D721Med (cell line): Measurements from ENCODE around the gene TMEM271.

Experiments
- DNase-seq: peaks from one replicate; pipeline ENCODE4 v3.0.0; 2011; ENCODE audit warnings: low spot score; ENCODE audit not compliant: insufficient read length
- FAIRE-seq: peaks from 2 replicates; lab custom pipeline; 2011; peaks lifted over from hg19 to GRCh38; lab: Jason Lieb, UNC
- TF ChIP-seq, protein P1 (sequence below): IDR thresholded peaks from 2 replicates; pipeline ENCODE4 v1.5.1; 2012; ENCODE audit warnings: mild to moderate bottlenecking, control low read depth; ENCODE audit not compliant: insufficient read depth; ENCODE audit errors: missing control alignments

Gene TMEM271

DNA sequence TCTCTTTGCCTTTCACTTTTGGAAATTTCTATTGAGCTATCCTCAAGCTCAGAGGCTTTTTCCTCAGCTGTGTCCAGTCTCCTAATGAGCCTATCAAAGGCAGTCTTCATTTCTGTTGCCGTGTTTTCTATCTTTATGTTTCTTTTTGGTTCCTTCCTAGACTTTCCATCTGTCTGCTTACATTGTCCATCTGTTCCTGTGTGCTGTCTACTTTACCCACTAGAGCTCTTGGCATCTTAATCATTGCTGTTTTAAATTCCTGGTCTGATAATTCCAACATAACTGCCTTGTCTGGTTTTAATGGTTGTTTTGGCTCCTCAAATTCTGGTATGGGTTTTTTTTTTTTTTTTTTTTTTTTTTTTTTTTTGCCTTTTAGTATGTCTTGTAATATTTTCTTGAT, 40.0 kb upstream of the TMEM271 start:
- FAIRE-seq (no peak), DNase-seq (no peak)
- TF ChIP-seq, protein P1, sequence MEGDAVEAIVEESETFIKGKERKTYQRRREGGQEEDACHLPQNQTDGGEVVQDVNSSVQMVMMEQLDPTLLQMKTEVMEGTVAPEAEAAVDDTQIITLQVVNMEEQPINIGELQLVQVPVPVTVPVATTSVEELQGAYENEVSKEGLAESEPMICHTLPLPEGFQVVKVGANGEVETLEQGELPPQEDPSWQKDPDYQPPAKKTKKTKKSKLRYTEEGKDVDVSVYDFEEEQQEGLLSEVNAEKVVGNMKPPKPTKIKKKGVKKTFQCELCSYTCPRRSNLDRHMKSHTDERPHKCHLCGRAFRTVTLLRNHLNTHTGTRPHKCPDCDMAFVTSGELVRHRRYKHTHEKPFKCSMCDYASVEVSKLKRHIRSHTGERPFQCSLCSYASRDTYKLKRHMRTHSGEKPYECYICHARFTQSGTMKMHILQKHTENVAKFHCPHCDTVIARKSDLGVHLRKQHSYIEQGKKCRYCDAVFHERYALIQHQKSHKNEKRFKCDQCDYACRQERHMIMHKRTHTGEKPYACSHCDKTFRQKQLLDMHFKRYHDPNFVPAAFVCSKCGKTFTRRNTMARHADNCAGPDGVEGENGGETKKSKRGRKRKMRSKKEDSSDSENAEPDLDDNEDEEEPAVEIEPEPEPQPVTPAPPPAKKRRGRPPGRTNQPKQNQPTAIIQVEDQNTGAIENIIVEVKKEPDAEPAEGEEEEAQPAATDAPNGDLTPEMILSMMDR: no peak

DNA sequence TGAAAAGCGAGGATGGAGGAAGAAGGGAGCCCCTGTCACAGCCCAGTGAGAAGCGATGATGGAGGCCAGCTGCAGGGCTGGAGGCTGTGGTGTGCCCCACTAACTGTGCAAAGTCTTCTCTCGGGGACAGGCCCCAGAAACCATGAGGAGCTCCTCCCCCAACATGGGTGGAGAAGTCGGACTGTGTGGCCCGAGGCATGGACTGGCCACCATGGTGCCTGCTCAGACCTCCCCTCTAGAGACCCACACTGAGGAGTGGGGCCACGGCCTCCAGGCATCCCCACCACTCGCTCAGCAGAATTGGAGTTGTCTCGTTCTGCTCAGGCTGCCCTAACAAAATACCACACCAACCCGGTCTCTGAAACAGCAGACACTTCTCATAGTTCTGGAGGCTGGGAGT, 37.0 kb upstream of the TMEM271 start:
- TF ChIP-seq, protein P1: no peak
- DNase-seq (no peak), FAIRE-seq (no peak)

DNA sequence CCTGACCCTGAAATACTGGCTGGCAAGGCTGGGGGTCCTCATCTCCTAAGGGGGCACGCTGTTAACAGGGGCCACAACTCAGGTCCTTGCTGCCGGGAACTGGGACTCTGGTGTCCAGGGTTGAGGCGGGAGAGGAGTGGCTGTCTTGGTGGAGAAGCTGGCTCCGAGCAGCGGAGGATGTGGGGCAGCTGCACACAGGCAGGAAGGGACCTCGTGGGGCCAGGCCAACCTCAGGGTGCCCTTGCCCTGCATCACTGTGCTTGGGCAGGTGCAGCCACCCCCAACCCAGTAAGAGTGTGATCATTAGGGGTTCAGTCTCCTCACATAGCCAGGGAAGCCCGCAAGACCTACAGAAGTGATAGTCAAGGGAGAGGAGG, 36.6 kb upstream of the TMEM271 start:
- DNase-seq (no peak), FAIRE-seq (no peak)
- TF ChIP-seq, protein P1: no peak

DNA sequence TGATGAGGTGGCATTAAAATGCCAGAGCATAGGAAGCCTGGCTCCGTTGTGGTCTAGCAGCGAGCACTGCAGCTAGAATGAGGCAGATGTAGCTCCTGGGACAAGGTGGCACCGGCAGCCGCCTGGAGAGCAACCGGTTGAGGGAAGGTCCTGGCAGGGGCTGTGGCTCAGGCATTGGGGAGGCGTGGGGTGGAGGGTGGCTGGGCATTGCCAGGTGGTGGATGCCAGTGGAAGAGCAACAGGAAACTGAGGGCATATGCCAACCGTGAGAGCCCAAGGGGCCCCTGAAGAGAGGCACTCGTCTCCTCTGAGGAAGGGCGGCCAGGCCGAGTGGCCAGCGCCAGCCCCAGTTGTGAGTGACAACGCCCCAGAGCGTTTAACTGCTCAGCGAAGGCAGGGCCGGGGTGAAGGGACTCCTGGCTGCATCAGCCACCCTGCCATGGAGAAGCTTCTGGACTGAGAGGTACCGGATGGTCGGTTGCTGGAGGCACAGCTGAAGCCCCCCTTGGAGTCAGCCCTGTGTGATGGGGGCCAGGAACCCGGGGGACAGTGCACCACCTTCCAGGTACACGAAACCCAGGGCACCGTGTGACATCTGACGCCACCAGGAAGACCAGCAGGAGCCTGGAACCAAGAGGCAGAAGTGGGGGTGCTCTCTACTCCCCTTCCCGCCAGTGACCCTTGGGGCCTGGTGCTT, 36.1 kb upstream of the TMEM271 start:
- no peak for FAIRE-seq
- DNase-seq: no peak
- TF ChIP-seq, protein P1: no peak

DNA sequence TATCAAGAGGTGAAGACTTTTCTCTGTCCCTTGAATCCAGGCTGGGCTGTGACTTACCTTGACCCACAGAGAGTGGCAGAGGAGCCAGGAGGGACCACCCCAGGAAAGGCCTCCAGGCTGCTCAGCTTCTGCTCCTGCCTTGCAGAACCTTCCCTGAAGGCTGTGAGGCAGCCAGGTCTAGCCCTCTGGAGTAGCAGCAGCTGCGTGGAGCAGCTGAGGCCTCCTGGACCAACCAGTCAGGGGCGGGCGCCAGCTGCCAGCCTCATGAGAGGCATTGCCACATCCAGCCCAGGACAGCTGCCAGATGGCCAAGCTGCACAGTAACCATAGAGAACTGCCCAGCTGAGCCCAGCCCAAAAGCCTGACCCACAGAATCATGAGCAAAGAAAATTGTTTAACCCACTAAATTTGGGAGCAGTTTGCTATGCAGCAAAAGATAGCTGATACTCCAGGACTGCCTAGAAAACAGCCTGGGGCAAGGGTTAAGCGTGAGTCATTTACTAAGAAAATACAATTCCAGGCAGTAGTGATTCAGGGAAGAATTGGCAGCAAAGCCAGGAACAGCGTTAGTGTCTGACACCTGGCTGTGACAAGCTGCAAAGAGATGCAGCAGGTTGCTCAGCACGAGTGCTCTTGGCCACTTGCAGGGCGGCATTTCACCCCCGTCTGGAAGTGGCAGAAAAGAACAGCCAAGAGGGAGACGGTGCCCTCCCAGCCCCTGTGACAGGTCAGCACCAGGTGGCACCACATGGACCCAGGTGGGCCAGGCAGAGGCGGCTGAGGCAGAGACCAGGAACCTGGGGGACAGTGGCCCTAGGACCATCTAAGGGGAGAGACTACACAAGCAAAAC, 34.5 kb upstream of the TMEM271 start:
- no peak for DNase-seq
- no peak for FAIRE-seq
- TF ChIP-seq, protein P1: no peak

DNA sequence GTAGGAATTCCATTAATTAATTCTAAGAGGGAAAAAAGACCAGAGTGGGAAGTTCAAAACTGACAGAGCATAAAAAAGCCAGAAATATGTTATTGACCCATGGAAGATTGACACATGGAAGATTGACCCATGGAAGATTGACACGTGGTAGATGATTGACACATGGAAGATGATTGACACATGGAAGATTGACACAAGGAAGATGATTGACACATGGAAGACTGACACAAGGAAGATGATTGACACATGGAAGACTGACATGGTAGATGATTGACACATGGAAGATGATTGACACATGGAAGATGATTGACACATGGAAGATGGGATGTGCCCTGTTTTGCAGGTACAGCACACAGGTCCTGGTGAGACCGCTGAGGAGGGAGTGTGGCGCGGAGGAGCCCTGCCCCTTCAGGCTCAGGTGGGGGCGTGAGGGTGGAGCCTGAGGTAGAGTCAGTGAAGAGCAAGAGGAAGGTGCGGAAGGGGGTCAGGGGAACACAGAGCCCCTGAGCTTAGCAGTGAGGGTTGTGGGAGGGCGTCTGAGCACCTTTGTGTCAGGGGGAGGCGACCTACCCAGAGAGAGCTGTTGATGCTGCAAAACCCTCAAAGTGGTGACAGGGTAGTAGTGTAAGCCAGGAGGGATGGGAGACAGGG, 33.4 kb upstream of the TMEM271 start:
- DNase-seq (no peak), FAIRE-seq (no peak)
- TF ChIP-seq, protein P1: no peak
